ENCODE results near the gene TNFSF15. TPM values are rescaled to one million over a fixed set of nuclear protein-coding genes. Genes with fewer than 3 reads are reported as not detected.

Gene TNFSF15
- total RNA-seq, 2 experiments from 2014 or later: not detected

Other genes with a start within 250 kb of the TNFSF15 start
- 100 to 1,000 TPM; 144 to 148 TPM for gene ATP6V1G1, start 218.3 kb downstream of the TNFSF15 start, total RNA-seq
- 1 to 10 TPM; 8.1 to 9.8 TPM for gene TMEM268, start 194.7 kb downstream of the TNFSF15 start, total RNA-seq
- gene TEX53, start 148.2 kb downstream of the TNFSF15 start, total RNA-seq: not detected
- gene TEX48, start 123.8 kb downstream of the TNFSF15 start, total RNA-seq: not detected
- 10 to 100 TPM; 70.9 to 71.6 TPM for gene TNFSF8, start 124.6 kb upstream of the TNFSF15 start, total RNA-seq